Fibroblast of mammary gland (primary cell): ENCODE measurements around the gene WDR4.
A peak's percentile ranks its signal among the peaks of the same experiment; 100 is the strongest.
"Not testable (repeated sequence)": the region's sequence is repeated elsewhere in the genome, so short reads cannot be mapped to it uniquely, and the experiment has no call there.

Experiments used
- DNase-seq: peaks from one replicate; pipeline ENCODE4 v3.0.0-alpha.2; 2010; ENCODE audit warnings: low read depth
- H3K4me3 ChIP-seq: 2 replicates; pipeline ENCODE4 v1.5.1; 2011; ENCODE audit warnings: low read depth, mild to moderate bottlenecking, low read length, moderate library complexity; ENCODE audit not compliant: control insufficient read depth
- TF ChIP-seq, protein P1 (sequence below): conservative IDR thresholded peaks from 2 replicates; pipeline ENCODE4 v1.5.1; 2011; ENCODE audit warnings: low read depth, low read length, inconsistent platforms; ENCODE audit not compliant: control insufficient read depth, insufficient read depth

The WDR4 gene, protein sequence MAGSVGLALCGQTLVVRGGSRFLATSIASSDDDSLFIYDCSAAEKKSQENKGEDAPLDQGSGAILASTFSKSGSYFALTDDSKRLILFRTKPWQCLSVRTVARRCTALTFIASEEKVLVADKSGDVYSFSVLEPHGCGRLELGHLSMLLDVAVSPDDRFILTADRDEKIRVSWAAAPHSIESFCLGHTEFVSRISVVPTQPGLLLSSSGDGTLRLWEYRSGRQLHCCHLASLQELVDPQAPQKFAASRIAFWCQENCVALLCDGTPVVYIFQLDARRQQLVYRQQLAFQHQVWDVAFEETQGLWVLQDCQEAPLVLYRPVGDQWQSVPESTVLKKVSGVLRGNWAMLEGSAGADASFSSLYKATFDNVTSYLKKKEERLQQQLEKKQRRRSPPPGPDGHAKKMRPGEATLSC

GRCh38 chr21:42878993-42879787, at the start of gene WDR4:
Gene WDR4 (minus strand): TSS chr21:42879539. CDS start chr21:42879495, 44 bp downstream.
- peak; percentile 96 for DNase-seq
- peak within 1 kb of the TSS; percentile 91 for H3K4me3 ChIP-seq
- TF ChIP-seq, protein P1, sequence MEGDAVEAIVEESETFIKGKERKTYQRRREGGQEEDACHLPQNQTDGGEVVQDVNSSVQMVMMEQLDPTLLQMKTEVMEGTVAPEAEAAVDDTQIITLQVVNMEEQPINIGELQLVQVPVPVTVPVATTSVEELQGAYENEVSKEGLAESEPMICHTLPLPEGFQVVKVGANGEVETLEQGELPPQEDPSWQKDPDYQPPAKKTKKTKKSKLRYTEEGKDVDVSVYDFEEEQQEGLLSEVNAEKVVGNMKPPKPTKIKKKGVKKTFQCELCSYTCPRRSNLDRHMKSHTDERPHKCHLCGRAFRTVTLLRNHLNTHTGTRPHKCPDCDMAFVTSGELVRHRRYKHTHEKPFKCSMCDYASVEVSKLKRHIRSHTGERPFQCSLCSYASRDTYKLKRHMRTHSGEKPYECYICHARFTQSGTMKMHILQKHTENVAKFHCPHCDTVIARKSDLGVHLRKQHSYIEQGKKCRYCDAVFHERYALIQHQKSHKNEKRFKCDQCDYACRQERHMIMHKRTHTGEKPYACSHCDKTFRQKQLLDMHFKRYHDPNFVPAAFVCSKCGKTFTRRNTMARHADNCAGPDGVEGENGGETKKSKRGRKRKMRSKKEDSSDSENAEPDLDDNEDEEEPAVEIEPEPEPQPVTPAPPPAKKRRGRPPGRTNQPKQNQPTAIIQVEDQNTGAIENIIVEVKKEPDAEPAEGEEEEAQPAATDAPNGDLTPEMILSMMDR = no peak

GRCh38 chr21:42927474-42928200, 48.3 kb upstream of the WDR4 start:
- DNase-seq, H3K4me3 ChIP-seq: not testable (repeated sequence)

- DNase-seq = no peak
- TF ChIP-seq, protein P1 = no peak
Observed at GRCh38 chr21:42925114-42925926, 46.0 kb upstream of the WDR4 start, which contains the start of gene ERVH48-1. Gene ERVH48-1 (minus strand): TSS chr21:42925630. CDS start chr21:42919006, 6,624 bp downstream.

DNA sequence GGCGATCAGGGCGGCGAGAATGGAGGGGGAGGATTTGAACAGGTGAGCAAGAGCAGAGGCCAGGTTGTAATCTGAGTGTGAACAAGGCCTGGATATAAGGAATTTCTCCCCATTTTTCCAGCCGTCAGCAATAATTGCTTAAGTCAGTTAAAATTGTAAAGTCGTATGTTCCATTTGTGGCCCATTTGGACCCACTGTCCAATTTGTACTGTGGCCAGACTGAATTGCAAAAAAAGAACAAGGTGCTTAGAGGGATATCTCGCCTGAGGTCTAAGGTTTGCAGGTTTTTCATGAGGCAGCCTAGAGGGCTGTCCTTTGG, 45.1 kb upstream of the WDR4 start:
- TF ChIP-seq, protein P1 = no peak
- H3K4me3 ChIP-seq = no peak overlapping the region
- no peak for DNase-seq

More at GRCh38 chr21:42925114-42925926, 46.0 kb upstream of the WDR4 start, which contains the start of gene ERVH48-1:
- no peak within 1 kb of the TSS for H3K4me3 ChIP-seq

- TF ChIP-seq, protein P1 = peak; percentile 86
- no peak overlapping the region for H3K4me3 ChIP-seq
- DNase-seq = peak; percentile 86
Observed at GRCh38 chr21:42923553-42924432, 44.5 kb upstream of the WDR4 start.

GRCh38 chr21:42922918-42923317, 43.6 kb upstream of the WDR4 start:
- DNase-seq = no peak
- H3K4me3 ChIP-seq = no peak overlapping the region
- TF ChIP-seq, protein P1 = no peak
